GM21528 (cell line): ENCODE measurements around the gene CFAP161.
"Not testable (repeated sequence)": the region's sequence is repeated elsewhere in the genome, so short reads cannot be mapped to it uniquely, and the experiment has no call there.

Experiments used
- ATAC-seq: cut with Tn5 transposase; IDR thresholded peaks from one replicate; pipeline ENCODE4 v1.9.1; 2021; ENCODE audit warnings: mild to moderate bottlenecking, moderate library complexity; ENCODE audit not compliant: unreplicated experiment, low FRiP score

Gene CFAP161

DNA sequence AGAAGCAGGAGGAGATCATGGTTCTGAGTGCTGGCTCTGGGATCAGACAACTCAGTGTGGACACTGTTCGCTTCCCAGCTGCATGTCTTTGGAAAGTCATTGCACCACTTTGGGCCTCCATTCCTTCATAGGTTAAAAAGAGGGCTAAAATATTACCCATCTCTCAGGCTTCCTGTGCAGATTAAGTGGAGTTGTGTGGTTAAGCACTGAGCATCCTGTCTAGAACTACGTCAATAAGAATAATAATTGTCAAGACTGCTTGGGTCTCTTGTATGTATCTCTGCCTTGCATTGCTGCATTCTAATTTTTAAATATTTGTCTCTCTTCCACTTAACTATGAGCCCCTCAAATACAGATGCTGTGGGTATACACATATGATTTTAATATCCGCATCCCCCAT, 22.3 kb downstream of the CFAP161 start:
- ATAC-seq = no peak

DNA sequence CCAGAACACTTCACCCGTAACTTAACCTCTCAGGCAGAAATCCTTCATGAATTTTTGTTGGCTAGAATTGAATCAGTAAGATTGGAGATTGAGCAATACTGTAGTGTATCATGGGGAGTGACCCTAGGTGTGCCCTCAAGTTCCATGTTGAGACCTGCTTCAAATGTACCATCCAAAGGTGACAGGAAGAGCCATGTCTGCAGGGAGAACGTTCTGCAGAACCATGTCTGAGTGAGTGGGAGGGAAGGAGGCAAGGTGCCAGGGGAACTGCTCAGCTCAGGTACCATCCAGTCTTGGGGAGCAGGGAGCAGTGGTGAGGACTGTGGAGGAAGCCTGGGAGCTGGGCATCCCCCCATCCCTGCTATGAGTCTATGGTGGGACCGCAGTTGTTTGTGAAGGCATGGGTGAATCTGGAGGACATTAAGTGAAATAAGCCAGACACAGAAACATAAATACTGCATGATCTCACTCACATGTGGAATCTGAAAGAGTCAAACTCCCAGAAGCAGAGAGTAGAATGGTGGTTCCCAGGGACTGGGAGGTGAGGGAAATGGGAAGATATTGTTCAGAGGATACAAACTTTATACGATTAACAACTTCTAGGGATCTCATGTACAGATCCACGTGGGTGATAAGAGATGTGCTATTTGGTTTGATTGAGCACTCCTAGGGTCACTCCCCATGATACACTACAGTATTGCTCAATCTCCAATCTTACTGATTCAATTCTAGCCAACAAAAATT, 23.3 kb downstream of the CFAP161 start:
- ATAC-seq = no peak

DNA sequence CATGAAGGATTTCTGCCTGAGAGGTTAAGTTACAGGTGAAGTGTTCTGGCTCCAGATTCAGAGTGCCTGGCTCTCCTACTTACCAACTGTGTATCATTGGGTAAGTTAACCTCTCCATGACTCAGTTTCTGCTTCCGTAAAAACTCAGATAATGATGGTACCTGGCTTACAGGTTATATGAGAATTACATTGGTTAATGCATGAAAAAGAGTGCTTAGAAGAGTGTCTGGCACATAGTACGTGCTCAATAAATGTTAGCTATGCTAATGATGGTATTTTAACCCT, 23.8 kb downstream of the CFAP161 start:
- ATAC-seq = no peak

DNA sequence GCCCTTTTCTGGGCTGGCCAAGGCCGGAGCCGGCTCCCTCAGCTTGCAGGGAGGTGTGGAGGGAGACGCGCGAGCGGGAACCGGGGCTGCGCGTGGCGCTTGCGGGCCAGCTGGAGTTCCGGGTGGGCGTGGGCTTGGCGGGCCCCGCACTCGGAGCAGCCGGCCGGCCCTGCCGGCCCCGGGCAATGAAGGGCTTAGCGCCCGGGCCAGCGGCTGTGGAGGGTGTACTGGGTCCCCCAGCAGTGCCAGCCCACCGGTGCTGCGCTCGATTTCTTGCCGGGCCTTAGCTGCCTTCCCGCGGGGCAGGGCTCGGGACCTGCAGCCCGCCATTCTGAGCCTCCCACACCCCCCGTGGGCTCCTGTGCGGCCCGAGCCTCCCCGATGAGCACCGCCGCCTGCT, 24.5 kb downstream of the CFAP161 start:
- not testable (repeated sequence) for ATAC-seq

- ATAC-seq = no peak
Observed at GRCh38 chr15:81160312-81161159, 26.5 kb downstream of the CFAP161 start.

DNA sequence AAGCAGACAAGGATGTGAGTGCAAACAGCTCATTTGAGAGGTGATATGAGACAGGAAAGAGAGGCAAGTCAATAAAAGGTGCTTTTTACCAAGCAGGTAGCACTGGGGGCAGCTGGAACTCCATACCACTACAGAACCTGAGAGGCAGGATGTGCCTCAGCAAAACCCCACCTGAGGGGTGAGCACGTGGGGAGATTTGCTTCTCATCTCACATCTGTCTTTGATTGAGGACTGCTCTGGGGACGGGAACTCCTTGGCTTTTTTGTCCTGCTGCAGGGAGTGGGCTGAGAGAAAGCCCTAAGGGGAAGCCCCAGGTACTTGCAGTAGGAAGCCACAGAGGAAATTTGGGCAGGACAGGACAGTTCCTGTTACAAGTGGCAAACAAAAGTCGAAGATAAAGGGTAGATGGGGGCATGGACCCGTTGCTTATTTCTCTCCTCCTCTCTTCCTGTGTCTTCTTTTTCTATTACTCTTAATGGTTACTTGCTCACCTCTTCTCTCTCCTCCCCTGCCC, 27.1 kb downstream of the CFAP161 start:
- ATAC-seq = no peak

DNA sequence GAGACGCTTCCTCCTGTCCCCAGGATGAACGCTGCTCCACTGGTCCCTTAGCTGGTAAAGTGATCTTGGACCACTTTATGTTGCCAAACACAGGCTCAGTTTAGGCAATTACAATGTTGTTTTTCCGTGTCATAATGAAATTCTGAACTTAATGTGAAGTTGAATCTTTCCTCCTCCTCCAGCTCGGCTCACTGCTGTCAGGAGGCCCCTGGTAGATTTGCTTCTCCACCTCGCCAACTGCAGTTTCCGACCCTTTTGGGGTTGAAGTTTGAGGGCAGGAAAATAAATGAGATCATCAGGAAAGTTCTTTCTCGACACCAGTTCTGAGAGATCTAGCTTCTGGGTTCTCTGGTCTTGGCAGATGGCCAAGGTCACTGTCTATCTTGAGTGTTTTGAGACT, 27.8 kb downstream of the CFAP161 start:
- no peak for ATAC-seq

GRCh38 chr15:81163961-81164800, 30.1 kb downstream of the CFAP161 start:
- no peak for ATAC-seq

- ATAC-seq = no peak
Observed at GRCh38 chr15:81165535-81165934, 31.5 kb downstream of the CFAP161 start.

GRCh38 chr15:81166636-81167305, 32.7 kb downstream of the CFAP161 start:
- no peak for ATAC-seq

DNA sequence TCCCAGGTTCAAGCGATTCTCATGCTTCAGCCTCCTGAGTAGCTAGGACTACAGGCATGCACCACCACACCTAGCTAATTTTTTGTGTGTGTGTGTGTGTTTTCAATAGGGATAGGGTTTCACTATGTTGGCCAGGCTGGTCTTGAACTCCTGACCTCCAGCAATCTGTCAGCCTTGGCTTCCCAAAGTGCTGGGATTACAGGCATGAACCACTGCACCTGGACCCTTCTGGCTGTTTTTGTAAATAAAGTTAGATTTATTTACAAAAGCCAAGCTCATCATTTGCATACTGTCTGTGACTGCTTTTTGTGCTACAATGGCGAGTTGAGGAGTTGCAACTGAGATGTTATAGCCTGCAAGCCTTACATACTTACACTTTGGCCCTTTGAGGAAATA, 34.1 kb downstream of the CFAP161 start:
- no peak for ATAC-seq

DNA sequence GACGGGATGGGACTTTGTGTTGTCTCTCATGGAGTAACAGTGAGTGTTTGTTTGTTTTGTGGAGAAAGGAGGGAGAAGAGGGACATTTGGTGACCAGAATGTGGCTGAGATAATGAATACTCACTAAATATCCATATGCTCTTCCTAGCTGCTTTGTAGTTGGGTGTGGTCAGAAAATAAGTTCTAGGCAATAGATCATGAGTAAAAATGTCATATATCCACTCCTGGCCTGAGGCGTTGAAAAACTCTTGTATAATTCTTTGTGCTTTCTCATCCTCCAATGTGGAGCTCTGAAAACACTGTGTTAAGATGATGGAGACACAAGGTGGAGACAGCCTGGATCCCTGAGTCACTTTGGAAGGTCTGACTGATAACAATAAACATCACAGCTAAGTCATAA, 34.6 kb downstream of the CFAP161 start:
- ATAC-seq = no peak

DNA sequence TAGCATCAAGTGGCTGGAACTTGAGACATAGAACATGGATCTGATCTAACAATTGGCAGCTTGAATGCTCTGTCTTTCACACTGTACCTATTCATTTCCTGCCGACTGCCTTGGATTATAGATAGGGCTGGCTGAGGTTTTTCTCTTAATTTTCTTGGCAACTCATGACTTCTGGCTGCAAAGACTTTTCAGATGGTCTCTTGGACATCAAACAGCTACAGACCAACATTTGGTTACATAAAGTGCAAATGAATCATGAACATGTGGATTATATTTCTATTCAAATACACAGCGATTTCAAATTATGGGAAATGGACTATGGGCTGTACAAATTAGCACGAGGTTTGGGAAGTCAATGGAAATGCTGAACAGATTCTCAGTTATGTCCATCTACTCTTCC, 36.4 kb downstream of the CFAP161 start:
- no peak for ATAC-seq

- no peak for ATAC-seq
Observed at GRCh38 chr15:81171286-81171685, 37.2 kb downstream of the CFAP161 start.

DNA sequence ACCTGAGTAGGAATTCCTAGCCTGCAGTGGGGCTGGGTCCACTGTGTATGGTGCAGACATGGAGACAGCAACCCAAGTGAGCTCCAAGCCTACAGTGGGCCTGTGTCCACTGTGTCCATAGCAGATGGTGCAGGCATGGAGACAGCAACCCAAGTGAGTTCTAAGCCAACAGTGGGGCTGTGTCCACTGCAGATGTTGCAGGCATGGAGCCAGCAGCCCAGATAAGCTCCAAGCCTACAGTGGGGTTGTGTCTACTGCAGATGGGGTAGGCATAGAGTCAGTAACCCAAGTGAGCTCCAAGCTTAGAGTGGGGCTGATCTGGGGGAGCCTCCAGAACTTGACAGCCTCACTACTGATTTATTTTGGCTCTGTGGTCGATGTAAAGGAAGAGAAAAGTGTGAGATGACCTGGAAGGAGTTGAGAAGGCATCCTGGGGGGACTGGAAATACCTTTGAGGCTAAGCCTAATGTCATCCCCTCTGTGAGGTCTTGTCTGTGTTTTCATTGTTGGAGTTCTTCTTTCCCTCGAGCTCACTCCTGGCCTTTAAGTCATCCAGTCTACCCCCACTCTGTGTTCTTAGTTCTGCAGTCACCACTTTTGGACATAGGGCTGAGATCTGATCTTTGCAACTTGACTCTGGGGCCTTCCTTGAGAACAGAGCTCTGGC, 40.2 kb downstream of the CFAP161 start:
- ATAC-seq = no peak

DNA sequence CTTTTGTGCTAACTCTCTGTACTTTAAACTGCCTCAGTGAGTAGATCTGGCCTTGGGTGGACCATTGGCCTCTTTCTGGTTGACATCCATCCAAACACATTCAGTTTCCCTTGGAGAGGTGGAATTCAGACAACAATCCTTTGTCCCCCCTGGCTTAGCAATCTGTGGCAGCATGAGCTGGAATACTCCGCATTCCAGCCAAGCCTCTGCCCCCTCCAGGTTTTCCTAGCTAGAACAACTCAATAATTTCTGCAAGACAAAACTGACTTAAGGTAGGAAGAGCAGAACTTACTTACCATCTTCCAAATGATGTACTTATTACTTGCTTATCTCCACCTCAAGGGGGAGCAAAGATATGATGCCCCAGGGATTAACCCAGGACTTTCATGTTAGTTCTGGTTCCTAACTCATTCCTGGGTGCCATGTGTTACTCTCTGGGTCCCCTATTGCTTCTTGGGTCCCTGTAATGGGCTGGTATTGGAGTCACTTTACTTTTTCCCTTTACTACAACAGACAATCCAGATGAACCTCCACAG, 40.8 kb downstream of the CFAP161 start:
- no peak for ATAC-seq

DNA sequence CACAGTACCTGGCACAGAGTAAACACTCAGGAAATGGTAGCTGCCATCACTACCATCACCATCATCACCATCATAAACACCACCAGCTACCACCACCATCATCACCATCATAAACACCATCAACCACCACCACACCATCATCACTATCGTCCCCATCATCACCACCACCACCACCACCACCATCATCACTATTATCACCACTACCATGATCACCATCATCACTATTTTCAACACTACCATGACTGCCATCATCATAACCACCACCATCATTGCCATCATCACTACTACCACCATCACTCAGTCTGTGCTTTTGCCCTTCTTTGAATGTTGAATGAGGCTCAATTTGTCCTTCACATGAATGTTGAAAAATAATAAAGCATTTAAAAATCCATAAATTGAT, 41.4 kb downstream of the CFAP161 start:
- no peak for ATAC-seq

GRCh38 chr15:81176291-81176893, 42.3 kb downstream of the CFAP161 start:
- ATAC-seq = no peak

GRCh38 chr15:81178365-81178764, 44.3 kb downstream of the CFAP161 start:
- no peak for ATAC-seq
